Sigmoid colon (tissue), 7 donors: ENCODE measurements around the gene GLIS2. TPM values are rescaled to one million over a fixed set of nuclear protein-coding genes. Genes with fewer than 3 reads are reported as not detected.

Experiments used
- DNase-seq: peaks from one replicate; pipeline ENCODE4 v3.0.0-alpha.2; 2019
- H3K27ac ChIP-seq, 4 donors: fragments of 200-600 bp; sonication (generic); one replicate each; pipeline ENCODE4 v1.5.1; 2016 to 2019; ENCODE audit warnings: mild to moderate bottlenecking in 1 of 4
- H3K27me3 ChIP-seq, 3 donors: fragments of 200-600 bp; sonication (generic); one replicate each; pipeline ENCODE4 v1.5.1; 2019; ENCODE audit warnings: mild to moderate bottlenecking in 1 of 3
- H3K36me3 ChIP-seq, 4 donors: fragments of 200-600 bp; sonication (generic); one replicate each; pipeline ENCODE4 v1.5.1; 2016 to 2019
- H3K4me1 ChIP-seq, 4 donors: fragments of 200-600 bp; sonication (generic); one replicate each; pipeline ENCODE4 v1.5.1; 2017 to 2019
- H3K4me3 ChIP-seq, 4 donors: fragments of 200-600 bp; sonication (generic); one replicate each; pipeline ENCODE4 v1.5.1; 2017 to 2019; ENCODE audit warnings: mild to moderate bottlenecking in 2 of 4, moderate library complexity in 1 of 4
- H3K9me3 ChIP-seq, 4 donors: fragments of 200-600 bp in 3 of 4; sonication (generic) in 3 of 4; one replicate each; pipeline versions ENCODE4 v1.5.1 to v1.6.1; 2013 to 2019
- CTCF ChIP-seq, 4 experiments: fragments of 450-650 bp in 3 of 4; fragments of 200-600 bp in 1 of 4; IDR thresholded peaks; one replicate each; pipeline ENCODE4 v1.5.1; 2016 to 2019; ENCODE audit warnings: antibody characterized with exemption in 4 of 4, mild to moderate bottlenecking in 3 of 4, moderate library complexity in 2 of 4
- EP300 ChIP-seq, 4 donors: sonication (generic); formaldehyde crosslinking; IDR thresholded peaks; one replicate each; pipeline ENCODE4 v1.6.1; 2017; ENCODE audit warnings: antibody characterized with exemption in 4 of 4
- POLR2A ChIP-seq, 2 donors: fragments of 450-650 bp; IDR thresholded peaks; one replicate each; pipeline ENCODE4 v1.6.1; 2016; ENCODE audit warnings: antibody characterized with exemption in 2 of 2, mild to moderate bottlenecking in 2 of 2, moderate library complexity in 2 of 2
- POLR2AphosphoS5 ChIP-seq, 4 donors: sonication (generic); formaldehyde crosslinking; IDR thresholded peaks; one replicate each; pipeline ENCODE4 v1.6.1; 2017; ENCODE audit warnings: antibody characterized with exemption in 4 of 4
- WGBS, 2 donors: extraction: QIAGEN DNeasy Blood & Tissue Kit; methylation state at CpG; one replicate each; pipeline ENCODE4 v1.1.7; 2013; 5-methylcytosine and 5-hydroxymethylcytosine counted together
- intact Hi-C: fragments of 100-400 bp; cut with DNase I; formaldehyde crosslinking; loops from one replicate; pipeline ENCODE4 v1.15.1; 2023
- polyA plus RNA-seq, 3 donors: library from polyadenylated mRNA; stranded (reverse); fragments of 200-250 nt; gene quantifications; one replicate each; pipeline ENCODE4 v1.2.3, GENCODE V29; 2013
- total RNA-seq, 4 donors: library from RNA; depleted of rRNA; stranded (reverse); fragments of >200 nt; gene quantifications; one replicate each; pipeline ENCODE4 v1.1.0, GENCODE V29; 2016
- donor health status: healthy with polysubstance abuse.
- donor health status: Bipolar disorder and iron deficiency.
- donor health status: healthy.

GLIS2 gene
- total and polyA plus RNA-seq, 7 donors: 0.69 to 11.9 (median 5.4) TPM

DNA sequence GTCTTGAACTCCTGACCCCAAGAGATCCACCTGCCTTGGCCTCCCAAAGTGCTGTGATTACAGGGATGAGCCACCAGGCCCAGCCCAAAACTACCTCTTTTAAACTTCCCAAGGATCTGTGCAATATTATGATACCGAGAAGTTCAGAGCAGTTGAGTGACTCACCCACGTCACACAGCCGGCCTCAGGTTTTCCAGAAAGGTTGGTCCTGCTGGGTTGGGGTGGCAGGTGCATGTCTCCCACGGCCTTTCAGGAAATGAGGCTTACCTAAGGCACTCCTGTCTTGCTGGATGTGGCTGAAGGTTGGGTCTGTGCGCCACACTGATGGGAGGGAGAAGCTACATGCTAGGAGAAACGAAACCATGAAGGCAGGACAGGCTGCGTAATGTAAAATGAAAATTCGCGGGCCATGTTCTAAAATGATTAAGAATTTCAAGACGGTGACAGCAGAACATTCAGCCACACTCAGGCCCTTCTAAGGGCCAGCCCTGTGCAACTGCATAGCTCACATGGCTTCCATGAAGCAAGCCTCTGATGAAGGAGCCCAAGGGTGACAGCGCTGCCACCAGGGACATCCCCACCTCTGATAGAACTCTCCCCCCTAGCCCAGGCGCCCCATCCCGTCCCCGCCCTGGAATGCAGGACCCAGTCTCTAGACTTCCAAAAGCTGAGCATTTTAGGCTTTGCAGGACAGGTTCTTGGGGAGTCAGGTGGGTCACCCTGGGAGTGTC is 6.6 kb upstream of the GLIS2 start:
- Histone ChIP-seq H3K4me1 (peaks cover 0 to 33% (median 31%) of the 10 kb centered on the region in 4 donors), H3K36me3 (no peaks in the 10 kb centered on the region), H3K4me3 (no peak overlapping the region), H3K27me3 (no peaks in the 10 kb centered on the region), H3K27ac (peak overlapping the region; percentile 70 to 90 (median 78)), H3K9me3 (no peaks in the 10 kb centered on the region)
- no peak for DNase-seq
- intact Hi-C loops: loop anchor here (2.0 kb wide), 1 partner anchor 20 kb away; no protein-coding TSS in a partner anchor
- WGBS, 2 donors: 82 to 87% methylated on average over 14 of the region's 14 CpGs
- TF ChIP-seq EP300 (IDR thresholded peaks at IDR 0.05): no peak
- TF ChIP-seq POLR2A (IDR thresholded peaks at IDR 0.05): no peak
- TF ChIP-seq CTCF (IDR thresholded peaks at IDR 0.05): no peak
- TF ChIP-seq POLR2AphosphoS5 (IDR thresholded peaks at IDR 0.05): no peak

DNA sequence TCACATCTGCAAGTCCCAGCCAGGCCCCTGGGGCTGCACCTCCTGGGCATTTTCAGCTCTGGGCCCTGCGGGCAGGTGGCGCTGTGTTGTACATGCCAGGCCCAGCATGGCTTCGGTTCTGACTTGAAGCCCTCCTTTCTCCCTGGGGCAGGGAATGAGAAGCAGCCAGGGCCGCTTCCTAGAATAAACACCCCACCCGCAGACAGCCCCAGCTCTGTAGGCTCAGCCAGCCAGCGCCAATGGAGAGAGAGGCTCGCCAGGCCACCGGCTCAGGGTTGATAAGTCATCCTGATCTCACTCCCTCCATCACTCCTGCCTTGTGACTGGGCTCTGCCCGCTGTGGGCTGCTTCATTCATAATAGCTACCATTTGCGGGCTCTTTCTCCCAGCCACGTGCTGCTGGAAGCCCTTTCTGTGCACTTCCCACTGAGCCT is 6.0 kb upstream of the GLIS2 start:
- intact Hi-C loops: loop anchor here (2.0 kb wide), 1 partner anchor 19 kb away; no protein-coding TSS in a partner anchor
- Histone ChIP-seq H3K27me3 (no peaks in the 10 kb centered on the region), H3K27ac (peak overlapping the region; percentile 70 to 90 (median 78)), H3K9me3 (no peaks in the 10 kb centered on the region), H3K36me3 (no peaks in the 10 kb centered on the region), H3K4me3 (no peak overlapping the region), H3K4me1 (peaks cover 0 to 39% (median 33%) of the 10 kb centered on the region in 4 donors)
- TF ChIP-seq POLR2AphosphoS5 (IDR thresholded peaks at IDR 0.05) (peak in 2 of 4 donors; percentile 12 to 38), EP300 (IDR thresholded peaks at IDR 0.05) (no peak), POLR2A (IDR thresholded peaks at IDR 0.05) (no peak), CTCF (IDR thresholded peaks at IDR 0.05) (peak; percentile 47 to 62 (median 52))
- DNase-seq: peak; percentile 85
- 19 to 37% methylated on average over 11 of the region's 11 CpGs for WGBS, 2 donors

- Histone ChIP-seq H3K27me3 (no peaks in the 10 kb centered on the region), H3K4me1 (peaks cover 0 to 55% (median 46%) of the 10 kb centered on the region in 4 donors), H3K27ac (peak overlapping the region; percentile 90 to 98 (median 96)), H3K36me3 (no peaks in the 10 kb centered on the region), H3K9me3 (no peaks in the 10 kb centered on the region), H3K4me3 (no peak overlapping the region)
- WGBS, 2 donors: 7 to 13% methylated on average over 43 of the region's 43 CpGs
- TF ChIP-seq CTCF (IDR thresholded peaks at IDR 0.05): peak in 3 of 4 experiments; percentile 29 to 56 (median 33)
- no peak for TF ChIP-seq POLR2A (IDR thresholded peaks at IDR 0.05)
- intact Hi-C loops: no loop called here
- DNase-seq: no peak
Measured at GRCh38 chr16:4313563-4314531, 2.0 kb upstream of the GLIS2 start.

DNA sequence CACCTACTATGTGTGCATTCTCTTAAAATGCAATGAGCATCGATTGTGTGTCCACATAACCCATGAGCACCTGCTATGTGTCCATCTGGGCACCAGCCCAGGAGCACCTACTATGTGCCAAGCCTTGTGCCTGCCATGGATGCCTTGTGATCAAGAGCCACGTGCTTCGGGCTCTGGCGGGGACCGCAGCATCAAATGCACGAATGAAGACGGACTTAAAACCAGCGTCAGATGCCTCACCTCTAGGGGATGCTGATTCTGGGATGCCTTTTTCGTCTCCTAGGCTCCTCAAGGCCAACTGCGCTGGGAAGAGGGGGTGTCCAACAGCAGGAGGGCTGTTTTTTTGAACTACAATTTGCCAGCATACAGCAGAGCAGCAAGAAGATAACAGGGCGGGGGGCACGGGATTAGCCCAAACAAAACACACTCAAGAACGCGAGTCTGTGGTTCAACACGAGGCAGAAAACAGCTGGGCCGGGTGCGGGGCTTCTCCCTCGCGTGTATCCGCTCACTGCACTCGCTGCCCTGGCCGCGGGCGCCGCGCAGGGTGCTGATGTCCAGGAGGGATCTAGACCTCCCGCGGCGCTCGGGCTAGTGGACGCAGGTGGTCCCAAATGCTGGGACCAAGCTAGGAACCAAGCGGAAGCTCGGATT is 1.2 kb upstream of the GLIS2 start:
- H3K27me3 ChIP-seq: no peaks in the 10 kb centered on the region
- H3K27ac ChIP-seq: peak overlapping the region; percentile 90 to 98 (median 96)
- 2 to 4% methylated on average over 33 of the region's 33 CpGs for WGBS, 2 donors
- TF ChIP-seq POLR2A (IDR thresholded peaks at IDR 0.05): no peak
- TF ChIP-seq EP300 (IDR thresholded peaks at IDR 0.05): no peak
- peak in 2 of 4 donors; percentile 26 to 38 for TF ChIP-seq POLR2AphosphoS5 (IDR thresholded peaks at IDR 0.05)
- no peak for TF ChIP-seq CTCF (IDR thresholded peaks at IDR 0.05)
- H3K4me3 ChIP-seq: peak overlapping the region; percentile 62 to 71 (median 66)
- DNase-seq: peak; percentile 78
- intact Hi-C loops: no loop called here
- H3K9me3 ChIP-seq: no peaks in the 10 kb centered on the region
- H3K4me1 ChIP-seq: peaks cover 0 to 61% (median 52%) of the 10 kb centered on the region in 4 donors
- H3K36me3 ChIP-seq: no peaks in the 10 kb centered on the region
